Retinal pigment epithelial cell (primary cell): Measurements from ENCODE around the gene OR51G2.
"Not testable (repeated sequence)": the region's sequence is repeated elsewhere in the genome, so short reads cannot be mapped to it uniquely, and the experiment has no call there.

Experiments
- DNase-seq: peaks from one replicate; pipeline ENCODE4 v3.0.0-alpha.2; 2010; ENCODE audit warnings: low read depth
- H3K4me3 ChIP-seq: 2 replicates; pipeline ENCODE4 v1.5.1; 2011; ENCODE audit warnings: mild to moderate bottlenecking, low read length, control low read depth, moderate library complexity
- TF ChIP-seq, protein P1 (sequence below): conservative IDR thresholded peaks from 2 replicates; pipeline ENCODE4 v1.5.1; 2011; ENCODE audit warnings: low read depth, low read length, control low read depth, inconsistent platforms

OR51G2 gene, protein sequence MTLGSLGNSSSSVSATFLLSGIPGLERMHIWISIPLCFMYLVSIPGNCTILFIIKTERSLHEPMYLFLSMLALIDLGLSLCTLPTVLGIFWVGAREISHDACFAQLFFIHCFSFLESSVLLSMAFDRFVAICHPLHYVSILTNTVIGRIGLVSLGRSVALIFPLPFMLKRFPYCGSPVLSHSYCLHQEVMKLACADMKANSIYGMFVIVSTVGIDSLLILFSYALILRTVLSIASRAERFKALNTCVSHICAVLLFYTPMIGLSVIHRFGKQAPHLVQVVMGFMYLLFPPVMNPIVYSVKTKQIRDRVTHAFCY

DNA sequence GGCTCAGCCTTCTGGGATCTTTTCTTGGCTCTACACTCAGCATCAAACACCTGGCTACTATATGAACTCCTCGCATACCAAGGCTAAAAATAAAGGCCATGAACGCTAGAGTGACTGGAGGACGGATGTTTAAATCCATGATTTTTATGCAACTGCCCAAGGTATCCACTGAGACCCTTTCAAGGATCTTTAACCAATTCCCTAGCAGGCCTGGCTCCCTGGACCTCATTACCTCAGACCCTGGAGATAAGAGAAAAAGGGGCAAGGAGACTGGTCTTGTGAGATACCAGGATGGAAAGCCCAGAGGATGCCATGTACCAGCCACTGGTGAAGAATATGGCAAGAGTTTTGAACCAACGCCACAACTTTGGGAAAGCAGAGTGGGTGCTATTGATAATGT, at the start of gene OR51G2:
Gene OR51G2 (minus strand): TSS at position 101 of the 400 bp plus-strand sequence. CDS start 3,687 bp downstream, outside the sequence.
- TF ChIP-seq, protein P1, sequence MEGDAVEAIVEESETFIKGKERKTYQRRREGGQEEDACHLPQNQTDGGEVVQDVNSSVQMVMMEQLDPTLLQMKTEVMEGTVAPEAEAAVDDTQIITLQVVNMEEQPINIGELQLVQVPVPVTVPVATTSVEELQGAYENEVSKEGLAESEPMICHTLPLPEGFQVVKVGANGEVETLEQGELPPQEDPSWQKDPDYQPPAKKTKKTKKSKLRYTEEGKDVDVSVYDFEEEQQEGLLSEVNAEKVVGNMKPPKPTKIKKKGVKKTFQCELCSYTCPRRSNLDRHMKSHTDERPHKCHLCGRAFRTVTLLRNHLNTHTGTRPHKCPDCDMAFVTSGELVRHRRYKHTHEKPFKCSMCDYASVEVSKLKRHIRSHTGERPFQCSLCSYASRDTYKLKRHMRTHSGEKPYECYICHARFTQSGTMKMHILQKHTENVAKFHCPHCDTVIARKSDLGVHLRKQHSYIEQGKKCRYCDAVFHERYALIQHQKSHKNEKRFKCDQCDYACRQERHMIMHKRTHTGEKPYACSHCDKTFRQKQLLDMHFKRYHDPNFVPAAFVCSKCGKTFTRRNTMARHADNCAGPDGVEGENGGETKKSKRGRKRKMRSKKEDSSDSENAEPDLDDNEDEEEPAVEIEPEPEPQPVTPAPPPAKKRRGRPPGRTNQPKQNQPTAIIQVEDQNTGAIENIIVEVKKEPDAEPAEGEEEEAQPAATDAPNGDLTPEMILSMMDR: no peak
- H3K4me3 ChIP-seq: no peak within 1 kb of the TSS
- no peak for DNase-seq

DNA sequence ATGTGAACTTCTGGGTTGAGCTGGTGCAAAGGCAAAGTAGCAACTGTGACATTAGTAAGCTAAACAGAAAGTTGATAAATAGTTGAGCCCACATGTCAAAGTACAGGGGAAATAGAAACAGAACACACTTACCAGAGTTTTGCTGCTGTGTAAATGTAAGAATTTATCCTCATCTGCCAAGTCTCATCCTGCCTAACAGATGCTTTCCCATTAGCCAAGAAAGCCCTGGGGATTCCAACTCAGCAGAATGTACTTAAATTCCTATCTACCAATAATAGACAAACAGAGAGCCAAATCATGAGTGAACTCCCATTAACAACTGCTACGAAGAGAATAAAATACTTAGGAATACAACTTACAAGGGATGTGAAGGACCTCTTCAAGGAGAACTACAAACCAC, 43.7 kb upstream of the OR51G2 start:
- no peak overlapping the region for H3K4me3 ChIP-seq
- TF ChIP-seq, protein P1: no peak
- no peak for DNase-seq

GRCh38 chr11:4960877-4961276, 41.7 kb upstream of the OR51G2 start:
- no peak for DNase-seq
- no peak overlapping the region for H3K4me3 ChIP-seq
- TF ChIP-seq, protein P1: no peak

GRCh38 chr11:4957396-4957795, 38.2 kb upstream of the OR51G2 start:
- DNase-seq: no peak
- no peak overlapping the region for H3K4me3 ChIP-seq
- TF ChIP-seq, protein P1: no peak

DNA sequence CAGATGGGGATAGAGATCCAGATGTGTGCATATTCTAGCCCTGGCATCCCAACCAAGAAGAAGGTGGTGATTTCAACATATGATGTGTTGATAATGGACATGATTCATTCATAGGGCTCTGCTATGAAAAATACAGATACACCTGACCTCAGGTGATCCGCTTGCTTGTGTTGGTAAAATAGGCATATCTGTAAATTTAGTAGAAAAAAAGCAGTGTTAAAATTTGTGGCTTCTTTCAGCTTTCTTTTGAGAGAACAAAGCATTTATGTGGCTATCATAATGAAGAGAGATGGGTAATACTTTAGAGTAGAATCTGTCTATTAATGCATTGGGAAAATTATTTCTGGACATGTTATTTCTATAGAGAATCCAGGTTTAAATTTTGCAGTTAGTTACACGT, 36.5 kb upstream of the OR51G2 start, which contains the start of gene OR51A2:
Gene OR51A2 (minus strand): TSS at position 101 of the 400 bp plus-strand sequence. CDS start 0 bp downstream, at position 101.
- not testable (repeated sequence) for H3K4me3 ChIP-seq, DNase-seq

- no peak within 1 kb of the TSS for H3K4me3 ChIP-seq
- no peak for DNase-seq
- TF ChIP-seq, protein P1: no peak
Observed at GRCh38 chr11:4947505-4947904, 28.4 kb upstream of the OR51G2 start, which contains the start of gene OR51A4. TSS of gene OR51A4 (minus strand) at chr11:4947605. CDS start at chr11:4947100, 505 bp downstream.

DNA sequence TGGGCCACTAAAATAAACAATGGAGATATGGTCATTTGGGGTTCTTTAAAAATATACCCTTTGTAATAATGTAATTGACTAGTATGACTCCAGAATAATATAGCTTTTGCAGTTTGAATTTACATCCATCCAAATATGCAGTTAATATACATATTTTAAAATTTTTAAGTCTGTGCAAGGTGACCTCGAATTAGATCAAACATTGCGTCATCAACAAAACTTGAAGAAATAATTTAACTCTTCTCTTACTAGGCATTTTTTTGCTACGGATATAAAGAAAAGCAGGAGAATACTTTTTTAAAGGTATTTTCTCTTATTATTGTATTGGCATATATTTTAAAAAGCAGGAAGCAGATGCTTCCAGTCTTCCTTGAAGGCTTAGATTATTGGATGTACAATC, 17.6 kb upstream of the OR51G2 start:
- TF ChIP-seq, protein P1: no peak
- no peak overlapping the region for H3K4me3 ChIP-seq
- no peak for DNase-seq
